ENCODE results near the gene OR13C5. TPM values are rescaled to one million over a fixed set of nuclear protein-coding genes. Genes with fewer than 3 reads are reported as not detected.

Gene OR13C5
- total RNA-seq, 4 donors from 2014 or later, result not detected

DNA sequence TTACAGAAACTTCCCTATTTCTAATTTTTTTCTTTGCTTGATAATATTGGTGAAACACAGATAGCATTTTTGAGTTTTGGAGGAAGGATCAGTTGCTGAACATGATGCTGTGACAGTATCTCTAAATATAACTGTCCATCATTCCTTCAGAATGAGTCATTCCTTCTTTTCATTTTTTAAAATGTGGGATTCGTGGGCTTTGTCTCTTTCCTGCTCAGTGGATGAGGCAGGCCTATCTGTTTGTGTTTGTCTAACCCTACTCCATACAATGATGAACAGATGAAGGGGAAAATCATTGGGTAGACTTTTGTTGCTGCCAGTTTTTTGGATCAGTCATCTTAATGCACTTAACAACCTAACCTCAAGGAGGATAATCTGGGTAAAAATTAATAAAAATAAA lies 46.0 kb downstream of the OR13C5 start:
- peaks cover 0 to 9% (median 0%) of the 10 kb centered on the region in 4 donors for H3K9me3 ChIP-seq
- TF ChIP-seq POLR2A (IDR thresholded peaks at IDR 0.05) (no peak), EP300 (IDR thresholded peaks at IDR 0.05) (no peak)
- TF ChIP-seq, protein P1, sequence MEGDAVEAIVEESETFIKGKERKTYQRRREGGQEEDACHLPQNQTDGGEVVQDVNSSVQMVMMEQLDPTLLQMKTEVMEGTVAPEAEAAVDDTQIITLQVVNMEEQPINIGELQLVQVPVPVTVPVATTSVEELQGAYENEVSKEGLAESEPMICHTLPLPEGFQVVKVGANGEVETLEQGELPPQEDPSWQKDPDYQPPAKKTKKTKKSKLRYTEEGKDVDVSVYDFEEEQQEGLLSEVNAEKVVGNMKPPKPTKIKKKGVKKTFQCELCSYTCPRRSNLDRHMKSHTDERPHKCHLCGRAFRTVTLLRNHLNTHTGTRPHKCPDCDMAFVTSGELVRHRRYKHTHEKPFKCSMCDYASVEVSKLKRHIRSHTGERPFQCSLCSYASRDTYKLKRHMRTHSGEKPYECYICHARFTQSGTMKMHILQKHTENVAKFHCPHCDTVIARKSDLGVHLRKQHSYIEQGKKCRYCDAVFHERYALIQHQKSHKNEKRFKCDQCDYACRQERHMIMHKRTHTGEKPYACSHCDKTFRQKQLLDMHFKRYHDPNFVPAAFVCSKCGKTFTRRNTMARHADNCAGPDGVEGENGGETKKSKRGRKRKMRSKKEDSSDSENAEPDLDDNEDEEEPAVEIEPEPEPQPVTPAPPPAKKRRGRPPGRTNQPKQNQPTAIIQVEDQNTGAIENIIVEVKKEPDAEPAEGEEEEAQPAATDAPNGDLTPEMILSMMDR (IDR thresholded peaks at IDR 0.05), result no peak
- H3K4me3 ChIP-seq, result no peak overlapping the region
- WGBS, 2 donors, result 13 to 16% methylated on average over 1 of the region's 1 CpG
- DNase-seq (ENCODE audit: low spot score in 2 of 2), result no peak
- no peaks in the 10 kb centered on the region for H3K36me3 ChIP-seq
- no peaks in the 10 kb centered on the region for H3K4me1 ChIP-seq
- H3K27ac ChIP-seq, result no peak overlapping the region
- no peaks in the 10 kb centered on the region for H3K27me3 ChIP-seq

Other genes starting within 250 kb of the OR13C5 start
- not detected for gene OR13F1, start 95.2 kb downstream of the OR13C5 start, total RNA-seq
- gene OR13C4, start 72.2 kb downstream of the OR13C5 start, total RNA-seq, result not detected
- gene OR13C3, start 62.6 kb downstream of the OR13C5 start, total RNA-seq, result not detected
- gene OR13C8, start 30.2 kb downstream of the OR13C5 start, total RNA-seq, result not detected
- not detected for gene OR13C2, start 6.2 kb upstream of the OR13C5 start, total RNA-seq
- not detected for gene OR13C9, start 18.8 kb upstream of the OR13C5 start, total RNA-seq
- gene OR13D1, start 95.1 kb upstream of the OR13C5 start, total RNA-seq, result not detected
- gene NIPSNAP3A, start 148.3 kb upstream of the OR13C5 start, total RNA-seq, result 10 to 100 TPM; 10.3 to 28.6 (median 16.6) TPM
- gene NIPSNAP3B, start 164.7 kb upstream of the OR13C5 start, total RNA-seq, result 10 to 100 TPM in 1 of 4 donors, 1 to 10 TPM in 3; 2.4 to 11.1 (median 2.9) TPM